Ectodermal cell (in vitro differentiated cells): ENCODE results near the gene SKAP2.

Source experiments
- H3K27ac ChIP-seq: 2 replicates; pipeline ENCODE4 v1.7.0; 2013; ENCODE audit warnings: mild to moderate bottlenecking, low read depth, low read length; ENCODE audit not compliant: insufficient read depth, poor library complexity, severe bottlenecking
- H3K27me3 ChIP-seq: 2 replicates; pipeline ENCODE4 v1.7.0; 2013; ENCODE audit warnings: mild to moderate bottlenecking, low read length; ENCODE audit not compliant: insufficient read depth, control insufficient read depth, poor library complexity, severe bottlenecking
- H3K36me3 ChIP-seq: one replicate; pipeline ENCODE4 v1.7.0; 2013; ENCODE audit warnings: low read length; ENCODE audit not compliant: control insufficient read depth, insufficient read depth
- H3K4me1 ChIP-seq: one replicate; pipeline ENCODE4 v1.7.0; 2013; ENCODE audit warnings: low read length; ENCODE audit not compliant: control insufficient read depth, insufficient read depth
- H3K4me3 ChIP-seq: 2 replicates; pipeline ENCODE4 v1.7.0; 2013; ENCODE audit warnings: low read depth, low read length, control low read depth; ENCODE audit not compliant: insufficient read depth
- H3K9me3 ChIP-seq: 2 replicates; pipeline ENCODE4 v1.7.0; 2013; ENCODE audit warnings: mild to moderate bottlenecking, low read length, moderate library complexity; ENCODE audit not compliant: control insufficient read depth
- WGBS, 2 experiments: methylation state at CpG; one replicate each; pipeline ENCODE4 v1.1.7; 2013; ENCODE audit warnings: missing lambda C conversion rate in 2 of 2; 5-methylcytosine and 5-hydroxymethylcytosine counted together

Gene SKAP2

DNA sequence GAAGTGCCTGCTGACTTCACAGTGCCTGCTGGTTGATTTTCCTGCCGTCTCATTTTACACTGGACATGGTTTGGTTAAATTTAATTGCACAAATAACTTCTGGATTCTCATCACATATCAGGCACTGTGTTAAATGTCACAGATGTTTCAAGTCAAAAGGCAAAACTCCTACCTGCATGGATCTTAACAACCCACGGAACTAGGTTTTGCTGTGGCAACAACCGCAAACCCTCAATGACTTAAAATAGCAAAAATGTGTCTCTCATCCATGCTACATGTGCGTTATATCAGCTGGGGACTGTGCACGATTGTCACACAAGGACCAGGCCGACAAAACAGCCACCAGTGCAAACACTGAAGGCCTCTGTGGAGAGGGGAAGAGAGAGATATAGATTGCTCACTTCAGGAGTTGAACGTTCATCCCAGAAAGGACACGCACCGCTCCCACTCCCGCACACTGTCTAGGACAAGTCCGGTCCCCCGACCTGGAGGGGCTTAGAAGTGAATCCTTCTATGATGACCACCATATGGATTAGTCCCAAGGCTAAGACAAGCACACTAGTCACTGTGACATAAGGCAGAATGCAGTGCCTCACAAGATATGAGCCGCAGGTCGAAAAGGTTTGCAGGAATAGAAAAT is 233.3 kb downstream of the SKAP2 start:
- WGBS, 2 experiments: 95 to 96% methylated on average over 14 of the region's 14 CpGs
- Histone ChIP-seq H3K27ac (no peak overlapping the region), H3K4me3 (no peak overlapping the region)

DNA sequence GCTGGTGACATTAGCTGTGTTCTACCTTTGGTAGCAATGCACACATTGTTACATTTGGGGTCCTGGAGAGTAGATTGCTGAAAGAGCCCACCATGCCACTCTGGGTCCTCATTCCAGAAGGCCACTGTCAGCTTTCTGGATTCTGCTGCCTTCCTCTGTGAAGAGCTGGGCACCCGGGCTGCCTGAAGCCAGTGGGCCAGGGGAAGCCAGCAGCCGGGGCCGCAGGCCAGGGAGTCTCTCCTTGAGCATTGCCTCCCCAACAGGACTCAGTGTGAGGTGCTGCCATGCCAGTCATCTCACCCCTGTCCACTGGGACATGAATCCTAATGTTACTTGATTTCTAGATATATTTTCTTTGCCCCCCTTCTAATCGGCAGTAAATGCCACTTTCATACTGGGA is 234.0 kb downstream of the SKAP2 start:
- Histone ChIP-seq H3K4me1 (peaks cover 5% of the 10 kb centered on the region), H3K4me3 (no peak overlapping the region), H3K9me3 (no peaks in the 10 kb centered on the region), H3K36me3 (no peaks in the 10 kb centered on the region), H3K27ac (no peak overlapping the region), H3K27me3 (no peaks in the 10 kb centered on the region)
- 94 to 95% methylated on average over 4 of the region's 4 CpGs for WGBS, 2 experiments

More for the DNA sequence above, 233.3 kb downstream of the SKAP2 start:
- H3K36me3 ChIP-seq: no peaks in the 10 kb centered on the region
- H3K9me3 ChIP-seq: no peaks in the 10 kb centered on the region
- H3K4me1 ChIP-seq: peaks cover 5% of the 10 kb centered on the region
- H3K27me3 ChIP-seq: no peaks in the 10 kb centered on the region

DNA sequence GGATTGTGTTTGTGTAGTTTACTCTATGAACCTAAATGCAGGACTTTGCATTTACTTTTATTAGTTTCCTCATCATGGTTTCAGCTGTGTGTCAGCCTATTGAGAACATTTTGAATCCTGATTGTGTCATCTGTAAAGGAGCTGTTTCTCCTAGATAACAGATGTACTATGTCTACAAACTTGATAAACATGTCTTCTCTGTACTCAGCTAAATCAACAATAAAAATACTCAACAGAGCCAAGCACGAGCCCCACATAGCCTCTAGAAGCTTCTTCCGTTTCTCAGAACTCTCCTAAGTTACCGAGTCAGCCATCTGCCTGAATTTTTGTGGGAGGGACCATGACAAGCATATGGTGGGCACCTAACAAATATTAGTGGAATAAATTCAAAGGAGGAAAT is 234.7 kb downstream of the SKAP2 start:
- 88 to 95% methylated on average over 3 of the region's 3 CpGs for WGBS, 2 experiments
- no peak overlapping the region for H3K27ac ChIP-seq
- H3K4me3 ChIP-seq: no peak overlapping the region
- no peaks in the 10 kb centered on the region for H3K9me3 ChIP-seq
- H3K4me1 ChIP-seq: peaks cover 5% of the 10 kb centered on the region
- no peaks in the 10 kb centered on the region for H3K36me3 ChIP-seq
- no peaks in the 10 kb centered on the region for H3K27me3 ChIP-seq

DNA sequence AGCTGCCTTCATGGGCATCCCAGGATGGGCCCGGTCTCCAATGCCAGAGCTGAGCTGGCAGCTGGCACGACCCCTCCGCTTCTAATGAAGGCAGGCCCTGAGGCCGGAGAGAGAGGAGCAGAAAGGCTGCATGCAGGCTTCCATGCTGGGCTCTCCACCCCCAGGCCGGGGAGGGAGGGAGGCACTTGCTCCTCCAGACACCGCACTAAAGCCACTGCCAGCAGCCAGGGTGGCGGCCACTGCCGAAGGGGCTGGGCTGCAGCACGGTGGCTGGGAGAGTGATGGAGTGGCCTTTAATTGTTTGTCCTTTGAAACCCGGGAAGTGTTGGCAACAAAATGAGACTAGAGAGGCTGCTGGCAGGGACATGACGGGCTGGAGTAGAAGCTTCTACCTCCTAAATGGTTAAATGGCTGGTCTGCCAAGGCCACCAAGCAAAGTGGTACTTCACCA is 236.5 kb downstream of the SKAP2 start:
- Histone ChIP-seq H3K9me3 (no peaks in the 10 kb centered on the region), H3K27me3 (no peaks in the 10 kb centered on the region), H3K27ac (no peak overlapping the region), H3K4me1 (peaks cover 5% of the 10 kb centered on the region), H3K36me3 (no peaks in the 10 kb centered on the region), H3K4me3 (no peak overlapping the region)
- 63 to 65% methylated on average over 11 of the region's 11 CpGs for WGBS, 2 experiments

DNA sequence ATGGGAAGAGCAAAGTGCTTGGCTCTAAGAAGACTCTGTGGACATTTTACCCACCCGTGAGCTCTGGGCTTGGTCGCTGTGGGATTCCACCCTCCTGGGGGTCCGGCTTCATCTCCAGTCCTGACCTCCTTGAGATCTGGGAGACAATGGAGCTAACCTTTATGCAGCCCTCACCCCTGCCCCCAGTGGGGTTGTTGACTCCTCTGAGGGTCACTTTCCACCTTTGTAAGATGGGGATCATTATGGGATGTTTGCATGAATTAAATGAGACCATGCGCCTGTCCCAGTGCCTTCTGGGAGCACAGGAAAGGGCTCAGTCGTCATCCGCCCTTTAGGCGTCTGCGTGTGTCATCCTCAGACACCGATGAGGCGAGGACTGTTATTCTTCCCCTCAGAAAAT is 237.2 kb downstream of the SKAP2 start:
- no peaks in the 10 kb centered on the region for H3K36me3 ChIP-seq
- H3K27ac ChIP-seq: no peak overlapping the region
- H3K27me3 ChIP-seq: no peaks in the 10 kb centered on the region
- H3K9me3 ChIP-seq: no peaks in the 10 kb centered on the region
- peaks cover 5% of the 10 kb centered on the region for H3K4me1 ChIP-seq
- 94 to 95% methylated on average over 10 of the region's 10 CpGs for WGBS, 2 experiments
- H3K4me3 ChIP-seq: no peak overlapping the region

DNA sequence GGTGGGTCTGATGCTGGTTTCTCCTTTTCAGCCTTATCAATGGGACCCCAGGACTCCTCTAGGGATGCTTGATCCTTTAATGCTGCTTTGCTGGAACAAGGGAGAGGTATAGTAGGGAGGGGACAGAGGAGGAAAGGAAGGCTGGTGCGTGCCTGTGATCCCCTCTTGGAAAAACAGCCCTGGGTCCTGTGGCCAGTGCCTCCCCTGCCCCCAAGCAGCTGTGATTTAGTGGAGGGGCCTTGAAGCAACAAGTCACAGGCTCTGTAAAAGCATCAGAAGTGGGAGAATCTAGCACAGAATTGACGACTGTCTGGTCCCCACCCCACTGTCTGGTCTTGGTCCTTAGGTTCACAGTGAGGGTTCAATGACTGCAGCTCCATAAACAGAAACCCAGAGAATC is 237.7 kb downstream of the SKAP2 start:
- H3K4me3 ChIP-seq: no peak overlapping the region
- no peaks in the 10 kb centered on the region for H3K27me3 ChIP-seq
- peaks cover 5% of the 10 kb centered on the region for H3K4me1 ChIP-seq
- no peaks in the 10 kb centered on the region for H3K36me3 ChIP-seq
- no peaks in the 10 kb centered on the region for H3K9me3 ChIP-seq
- no peak overlapping the region for H3K27ac ChIP-seq
- WGBS, 2 experiments: 72 to 74% methylated on average over 2 of the region's 2 CpGs

DNA sequence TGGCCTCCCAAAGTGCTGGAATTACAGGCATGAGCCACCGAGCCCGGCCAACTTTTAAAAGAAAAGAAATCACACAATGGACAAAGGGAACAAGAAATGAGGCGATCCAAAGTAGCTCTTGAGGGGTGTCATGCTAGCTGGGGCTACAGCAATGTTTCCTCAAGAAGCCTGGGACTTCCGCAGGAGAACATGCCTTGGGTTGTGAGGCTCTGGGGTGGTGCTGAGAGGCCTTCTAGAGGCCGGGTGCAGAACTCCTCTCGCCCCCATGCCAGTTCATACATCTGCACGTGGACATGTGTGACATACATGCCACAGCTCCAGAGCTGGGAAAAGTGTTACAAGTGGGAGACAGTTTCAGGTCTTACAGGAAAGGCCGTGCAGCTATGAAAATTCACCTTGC is 238.2 kb downstream of the SKAP2 start:
- H3K27me3 ChIP-seq: no peaks in the 10 kb centered on the region
- peaks cover 5% of the 10 kb centered on the region for H3K4me1 ChIP-seq
- no peak overlapping the region for H3K4me3 ChIP-seq
- H3K27ac ChIP-seq: no peak overlapping the region
- 92 to 95% methylated on average over 8 of the region's 8 CpGs for WGBS, 2 experiments
- H3K36me3 ChIP-seq: no peaks in the 10 kb centered on the region
- no peaks in the 10 kb centered on the region for H3K9me3 ChIP-seq

DNA sequence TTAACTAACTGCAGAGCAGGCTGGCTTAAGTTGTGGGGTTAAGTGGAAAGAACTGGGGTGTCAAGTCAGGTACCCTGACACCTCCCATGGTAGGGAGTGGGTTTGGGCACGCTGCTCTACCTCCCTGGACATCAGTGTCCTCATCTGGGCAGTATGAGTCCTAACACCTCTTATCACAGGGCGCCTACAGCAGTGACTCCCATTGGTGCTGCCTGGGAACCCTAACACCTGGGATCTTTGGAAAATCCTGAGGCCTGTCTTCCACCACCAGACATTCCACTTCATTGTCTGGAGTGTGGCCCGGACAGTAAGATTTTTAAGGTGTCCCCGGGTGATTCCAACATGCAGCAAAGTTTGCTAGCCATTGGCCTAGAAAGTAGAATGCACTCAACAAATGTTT is 239.1 kb downstream of the SKAP2 start:
- Histone ChIP-seq H3K9me3 (no peaks in the 10 kb centered on the region), H3K36me3 (no peaks in the 10 kb centered on the region), H3K27me3 (no peaks in the 10 kb centered on the region), H3K4me3 (no peak overlapping the region), H3K4me1 (peaks cover 5% of the 10 kb centered on the region), H3K27ac (no peak overlapping the region)
- 94 to 95% methylated on average over 4 of the region's 4 CpGs for WGBS, 2 experiments

DNA sequence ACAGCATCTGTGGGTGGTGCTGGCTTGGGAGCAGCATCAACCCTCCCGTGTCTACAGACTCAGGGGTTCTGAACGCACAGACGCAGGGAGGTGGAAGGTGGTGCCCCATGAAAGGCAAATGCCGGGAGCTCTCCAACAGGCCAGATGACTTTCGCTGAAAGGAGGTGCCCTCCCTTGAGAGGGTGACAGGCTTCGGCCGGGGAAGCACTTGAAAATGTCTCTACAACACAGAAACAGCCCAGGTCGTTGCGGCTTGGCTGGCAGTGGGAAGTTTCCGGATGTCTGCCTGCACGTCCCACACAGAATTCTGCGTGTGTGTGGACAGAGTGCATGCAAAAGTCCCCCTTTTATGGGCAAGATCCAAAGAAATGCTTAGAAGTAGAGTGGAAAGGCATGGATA is 239.6 kb downstream of the SKAP2 start:
- no peaks in the 10 kb centered on the region for H3K27me3 ChIP-seq

DNA sequence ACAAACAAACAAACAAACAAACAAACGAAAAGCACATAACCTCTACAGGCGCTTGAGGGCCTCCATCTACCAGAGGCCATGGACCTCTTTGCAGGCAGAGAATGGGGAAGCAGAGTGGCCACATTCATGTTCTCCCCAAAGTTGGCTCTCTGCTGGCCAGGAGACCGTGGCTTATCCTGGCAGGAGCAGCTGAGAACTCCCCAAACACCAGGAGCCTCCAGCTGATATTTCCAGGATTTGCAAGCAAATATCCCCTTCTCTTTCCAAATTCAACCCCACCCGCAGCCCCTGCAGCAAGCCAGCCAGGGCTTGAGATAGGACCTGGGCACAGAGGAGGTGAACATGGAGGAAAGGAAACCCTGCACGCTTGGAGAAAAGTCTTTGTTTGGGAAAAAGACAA is 240.0 kb downstream of the SKAP2 start:
- Histone ChIP-seq H3K27me3 (no peaks in the 10 kb centered on the region), H3K4me1 (peaks cover 5% of the 10 kb centered on the region)
- WGBS, 2 experiments: 93 to 95% methylated on average over 5 of the region's 5 CpGs

More for the DNA sequence above, 239.6 kb downstream of the SKAP2 start:
- no peak overlapping the region for H3K27ac ChIP-seq
- WGBS, 2 experiments: 92 to 93% methylated on average over 12 of the region's 12 CpGs
- peaks cover 5% of the 10 kb centered on the region for H3K4me1 ChIP-seq
- no peaks in the 10 kb centered on the region for H3K9me3 ChIP-seq
- no peaks in the 10 kb centered on the region for H3K36me3 ChIP-seq
- H3K4me3 ChIP-seq: no peak overlapping the region

DNA sequence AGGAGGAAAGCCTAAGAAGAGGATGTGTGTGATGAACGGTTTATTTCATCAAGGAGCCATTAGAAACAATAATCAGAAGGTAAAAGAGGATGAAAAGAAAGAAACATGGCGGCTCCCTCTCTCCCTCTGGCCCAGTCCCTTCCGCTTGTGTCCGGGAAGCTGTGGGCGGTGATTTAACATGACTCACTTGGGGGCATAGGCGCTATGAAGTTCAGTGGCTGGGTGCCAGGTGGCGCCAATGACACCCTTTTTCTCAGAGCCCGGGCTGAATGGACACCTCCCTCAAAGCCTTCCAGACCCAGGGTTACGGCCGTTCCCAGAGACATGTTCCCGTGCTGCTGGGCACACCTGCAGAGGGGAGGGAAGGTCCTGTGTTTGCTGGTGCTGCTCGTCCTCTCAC is 244.0 kb downstream of the SKAP2 start:
- Histone ChIP-seq H3K36me3 (no peaks in the 10 kb centered on the region), H3K27me3 (no peaks in the 10 kb centered on the region), H3K27ac (no peak overlapping the region), H3K4me1 (peaks cover 8% of the 10 kb centered on the region), H3K9me3 (no peaks in the 10 kb centered on the region), H3K4me3 (no peak overlapping the region)
- 82 to 83% methylated on average over 12 of the region's 12 CpGs for WGBS, 2 experiments

More for the DNA sequence above, 240.0 kb downstream of the SKAP2 start:
- no peak overlapping the region for H3K27ac ChIP-seq
- H3K4me3 ChIP-seq: no peak overlapping the region
- no peaks in the 10 kb centered on the region for H3K36me3 ChIP-seq
- H3K9me3 ChIP-seq: no peaks in the 10 kb centered on the region
